ENCODE measurements around the gene UNK. TPM values are rescaled to one million over a fixed set of nuclear protein-coding genes. Genes with fewer than 3 reads are reported as not detected.

UNK gene
- total and polyA plus RNA-seq, 2 of the 13 experiments (the other 11 are each of a cell fraction or from before 2014, with no cell fraction given): 31.6 to 33.0 TPM

DNA sequence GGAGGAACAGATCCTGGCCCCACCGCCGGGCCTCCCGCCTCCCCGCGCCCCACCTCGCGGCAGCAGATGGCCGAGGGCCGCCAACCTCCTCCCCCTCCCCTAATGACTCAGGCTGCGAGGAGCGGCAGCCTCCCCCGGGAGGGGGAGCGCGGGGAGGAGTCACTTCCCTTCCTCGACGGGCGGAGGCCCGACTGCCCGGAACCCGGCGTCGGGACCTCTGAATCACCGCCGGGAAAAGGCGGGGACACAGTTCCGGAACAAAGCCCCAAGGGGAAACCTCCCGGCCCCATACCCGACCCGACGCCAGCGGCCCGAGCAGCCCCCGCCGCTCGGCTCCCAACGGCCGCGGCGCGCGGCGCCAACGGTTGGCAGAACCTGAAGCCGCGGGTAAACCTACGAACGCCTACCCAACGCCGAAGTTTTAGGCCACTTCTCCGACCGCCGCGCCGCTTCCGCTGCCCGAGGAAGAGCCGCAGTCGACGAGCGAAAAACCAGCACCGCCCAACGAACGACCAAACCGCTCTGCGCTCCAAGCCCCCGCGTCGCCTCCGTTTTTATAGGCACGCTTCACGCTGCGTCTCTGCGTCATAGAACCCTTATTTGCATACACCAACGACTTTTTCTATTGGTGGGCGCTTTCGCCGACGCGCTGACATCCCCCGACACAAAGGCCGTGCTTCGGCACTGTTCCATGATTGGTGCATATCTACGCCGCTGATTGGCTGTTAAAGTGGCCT is 5.2 kb upstream of the UNK start (continued):
- TF ChIP-seq, protein P1, sequence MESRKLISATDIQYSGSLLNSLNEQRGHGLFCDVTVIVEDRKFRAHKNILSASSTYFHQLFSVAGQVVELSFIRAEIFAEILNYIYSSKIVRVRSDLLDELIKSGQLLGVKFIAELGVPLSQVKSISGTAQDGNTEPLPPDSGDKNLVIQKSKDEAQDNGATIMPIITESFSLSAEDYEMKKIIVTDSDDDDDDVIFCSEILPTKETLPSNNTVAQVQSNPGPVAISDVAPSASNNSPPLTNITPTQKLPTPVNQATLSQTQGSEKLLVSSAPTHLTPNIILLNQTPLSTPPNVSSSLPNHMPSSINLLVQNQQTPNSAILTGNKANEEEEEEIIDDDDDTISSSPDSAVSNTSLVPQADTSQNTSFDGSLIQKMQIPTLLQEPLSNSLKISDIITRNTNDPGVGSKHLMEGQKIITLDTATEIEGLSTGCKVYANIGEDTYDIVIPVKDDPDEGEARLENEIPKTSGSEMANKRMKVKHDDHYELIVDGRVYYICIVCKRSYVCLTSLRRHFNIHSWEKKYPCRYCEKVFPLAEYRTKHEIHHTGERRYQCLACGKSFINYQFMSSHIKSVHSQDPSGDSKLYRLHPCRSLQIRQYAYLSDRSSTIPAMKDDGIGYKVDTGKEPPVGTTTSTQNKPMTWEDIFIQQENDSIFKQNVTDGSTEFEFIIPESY (CRISPR knock-in tag; IDR thresholded peaks at IDR 0.05): no peak; the same call in none of the 2 replicates
- TF ChIP-seq REPIN1 (CRISPR knock-in tag; IDR thresholded peaks at IDR 0.05; ENCODE audit: borderline replicate concordance, low read depth) (peak; percentile 88), ZC3H13 (CRISPR knock-in tag; IDR thresholded peaks at IDR 0.05) (peak; percentile 93), KAT7 (CRISPR knock-in tag; IDR thresholded peaks at IDR 0.05; ENCODE audit: borderline replicate concordance) (peak; percentile 95), DMAP1 (CRISPR knock-in tag; IDR thresholded peaks at IDR 0.05) (peak; percentile 78; the same call in 1 of the 2 replicates), CBX1 (IDR thresholded peaks at IDR 0.05; ENCODE audit: low read depth) (peak; percentile 99), NFYB (CRISPR knock-in tag; IDR thresholded peaks at IDR 0.05) (peak; percentile 98), ZNF652 (CRISPR knock-in tag; IDR thresholded peaks at IDR 0.05; ENCODE audit: borderline replicate concordance, low read depth) (no peak), THAP11 (CRISPR knock-in tag; IDR thresholded peaks at IDR 0.05) (peak; percentile 94), ZNF784 (CRISPR knock-in tag; IDR thresholded peaks at IDR 0.05; ENCODE audit: borderline replicate concordance) (peak; percentile 98), TGIF2 (CRISPR knock-in tag; IDR thresholded peaks at IDR 0.05) (peak; percentile 38; the same call in 1 of the 2 replicates), ZKSCAN5 (CRISPR knock-in tag; IDR thresholded peaks at IDR 0.05) (no peak), ZSCAN30 (CRISPR knock-in tag; IDR thresholded peaks at IDR 0.05) (peak; percentile 91; the same call in 1 of the 2 replicates), ZFP36L2 (CRISPR knock-in tag; IDR thresholded peaks at IDR 0.05) (peak; percentile 90; the same call in 1 of the 2 replicates), NFIC (IDR thresholded peaks at IDR 0.05; ENCODE audit: low read length) (peak; percentile 44; the same call in 1 of the 2 replicates), ZNF672 (CRISPR knock-in tag; IDR thresholded peaks at IDR 0.05) (0 out of 2 replicates have a peak, but pooled peaks have one; percentile 39), ELF4 (CRISPR knock-in tag; IDR thresholded peaks at IDR 0.05; ENCODE audit: borderline replicate concordance) (peak; percentile 86; the same call in 1 of the 2 replicates), FOSL2 (CRISPR knock-in tag; IDR thresholded peaks at IDR 0.05) (peak; percentile 87)
- TF ChIP-seq, protein P2, sequence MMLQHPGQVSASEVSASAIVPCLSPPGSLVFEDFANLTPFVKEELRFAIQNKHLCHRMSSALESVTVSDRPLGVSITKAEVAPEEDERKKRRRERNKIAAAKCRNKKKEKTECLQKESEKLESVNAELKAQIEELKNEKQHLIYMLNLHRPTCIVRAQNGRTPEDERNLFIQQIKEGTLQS (CRISPR knock-in tag; IDR thresholded peaks at IDR 0.05): peak; percentile 77
- TF ChIP-seq, protein P3, sequence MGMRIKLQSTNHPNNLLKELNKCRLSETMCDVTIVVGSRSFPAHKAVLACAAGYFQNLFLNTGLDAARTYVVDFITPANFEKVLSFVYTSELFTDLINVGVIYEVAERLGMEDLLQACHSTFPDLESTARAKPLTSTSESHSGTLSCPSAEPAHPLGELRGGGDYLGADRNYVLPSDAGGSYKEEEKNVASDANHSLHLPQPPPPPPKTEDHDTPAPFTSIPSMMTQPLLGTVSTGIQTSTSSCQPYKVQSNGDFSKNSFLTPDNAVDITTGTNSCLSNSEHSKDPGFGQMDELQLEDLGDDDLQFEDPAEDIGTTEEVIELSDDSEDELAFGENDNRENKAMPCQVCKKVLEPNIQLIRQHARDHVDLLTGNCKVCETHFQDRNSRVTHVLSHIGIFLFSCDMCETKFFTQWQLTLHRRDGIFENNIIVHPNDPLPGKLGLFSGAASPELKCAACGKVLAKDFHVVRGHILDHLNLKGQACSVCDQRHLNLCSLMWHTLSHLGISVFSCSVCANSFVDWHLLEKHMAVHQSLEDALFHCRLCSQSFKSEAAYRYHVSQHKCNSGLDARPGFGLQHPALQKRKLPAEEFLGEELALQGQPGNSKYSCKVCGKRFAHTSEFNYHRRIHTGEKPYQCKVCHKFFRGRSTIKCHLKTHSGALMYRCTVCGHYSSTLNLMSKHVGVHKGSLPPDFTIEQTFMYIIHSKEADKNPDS (CRISPR knock-in tag; IDR thresholded peaks at IDR 0.05): no peak
- TF ChIP-seq, protein P4, sequence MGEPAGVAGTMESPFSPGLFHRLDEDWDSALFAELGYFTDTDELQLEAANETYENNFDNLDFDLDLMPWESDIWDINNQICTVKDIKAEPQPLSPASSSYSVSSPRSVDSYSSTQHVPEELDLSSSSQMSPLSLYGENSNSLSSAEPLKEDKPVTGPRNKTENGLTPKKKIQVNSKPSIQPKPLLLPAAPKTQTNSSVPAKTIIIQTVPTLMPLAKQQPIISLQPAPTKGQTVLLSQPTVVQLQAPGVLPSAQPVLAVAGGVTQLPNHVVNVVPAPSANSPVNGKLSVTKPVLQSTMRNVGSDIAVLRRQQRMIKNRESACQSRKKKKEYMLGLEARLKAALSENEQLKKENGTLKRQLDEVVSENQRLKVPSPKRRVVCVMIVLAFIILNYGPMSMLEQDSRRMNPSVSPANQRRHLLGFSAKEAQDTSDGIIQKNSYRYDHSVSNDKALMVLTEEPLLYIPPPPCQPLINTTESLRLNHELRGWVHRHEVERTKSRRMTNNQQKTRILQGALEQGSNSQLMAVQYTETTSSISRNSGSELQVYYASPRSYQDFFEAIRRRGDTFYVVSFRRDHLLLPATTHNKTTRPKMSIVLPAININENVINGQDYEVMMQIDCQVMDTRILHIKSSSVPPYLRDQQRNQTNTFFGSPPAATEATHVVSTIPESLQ (CRISPR knock-in tag; conservative IDR thresholded peaks at IDR 0.05): peak; percentile 88; the same call in 1 of the 2 replicates

Measured in HepG2 (cell line).